ENCODE measurements around the gene WNT3.
A peak's percentile ranks its signal among the peaks of the same experiment; 100 is the strongest.

WNT3 gene

GRCh38 chr17:46833840-46834208, 15.3 kb upstream of the WNT3 start:
- DNase-seq: no peak

GRCh38 chr17:46832945-46833839, 14.7 kb upstream of the WNT3 start:
- no peak for DNase-seq

GRCh38 chr17:46832331-46832821, 13.9 kb upstream of the WNT3 start:
- no peak for DNase-seq

- DNase-seq: no peak
Measured at GRCh38 chr17:46831573-46832330, 13.3 kb upstream of the WNT3 start.

GRCh38 chr17:46827274-46827673, 8.8 kb upstream of the WNT3 start:
- no peak for DNase-seq

GRCh38 chr17:46826116-46826515, 7.6 kb upstream of the WNT3 start:
- no peak for DNase-seq

GRCh38 chr17:46823657-46824056, 5.2 kb upstream of the WNT3 start:
- DNase-seq: no peak

- peak; percentile 31 for DNase-seq
Measured at GRCh38 chr17:46822388-46822921, 4.0 kb upstream of the WNT3 start.

GRCh38 chr17:46821482-46822387, 3.2 kb upstream of the WNT3 start:
- DNase-seq: no peak

GRCh38 chr17:46820592-46821450, 2.3 kb upstream of the WNT3 start:
- no peak for DNase-seq

GRCh38 chr17:46819906-46820351, 1.4 kb upstream of the WNT3 start:
- no peak for DNase-seq

GRCh38 chr17:46818929-46819859, 702 bp upstream of the WNT3 start:
- DNase-seq: no peak

- no peak for DNase-seq
Measured at GRCh38 chr17:46817901-46818209, 637 bp downstream of the WNT3 start.

GRCh38 chr17:46817151-46817900, 1.2 kb downstream of the WNT3 start:
- no peak for DNase-seq

GRCh38 chr17:46815474-46816353, 2.8 kb downstream of the WNT3 start:
- DNase-seq: no peak

- DNase-seq: no peak
Measured at GRCh38 chr17:46814446-46814845, 4.0 kb downstream of the WNT3 start.

- DNase-seq: no peak
Measured at GRCh38 chr17:46813920-46814319, 4.6 kb downstream of the WNT3 start.

- no peak for DNase-seq
Measured at GRCh38 chr17:46812624-46813318, 5.7 kb downstream of the WNT3 start.

All from activated naive CD4-positive, alpha-beta T cell treated with anti-CD3 and anti-CD28 coated beads, Interleukin-2, amount 50 U/mL, for 16 hours (primary cell).